Prostate gland (tissue), 2 donors: ENCODE measurements around the gene MUC20.
"Not testable (repeated sequence)": the region's sequence is repeated elsewhere in the genome, so short reads cannot be mapped to it uniquely, and the experiment has no call there.

Experiments used
- POLR2A ChIP-seq: fragments of 450-650 bp; IDR thresholded peaks from one replicate; pipeline ENCODE4 v1.6.1; 2016; ENCODE audit warnings: antibody characterized with exemption, mild to moderate bottlenecking
- POLR2AphosphoS5 ChIP-seq: sonication (generic); formaldehyde crosslinking; IDR thresholded peaks from one replicate; pipeline ENCODE4 v1.6.1; 2017; ENCODE audit warnings: antibody characterized with exemption
- TF ChIP-seq, protein P1 (sequence below), 4 experiments: fragments of 200-600 bp in 2 of 4; fragments of 450-650 bp in 2 of 4; sonication (generic) in 2 of 4; IDR thresholded peaks; 1 replicate in 3 of 4; 2 replicates in 1 of 4; pipeline ENCODE4 v1.5.1; 2016 to 2019; ENCODE audit warnings: antibody characterized with exemption in 4 of 4, mild to moderate bottlenecking in 2 of 4, moderate library complexity in 2 of 4

DNA sequence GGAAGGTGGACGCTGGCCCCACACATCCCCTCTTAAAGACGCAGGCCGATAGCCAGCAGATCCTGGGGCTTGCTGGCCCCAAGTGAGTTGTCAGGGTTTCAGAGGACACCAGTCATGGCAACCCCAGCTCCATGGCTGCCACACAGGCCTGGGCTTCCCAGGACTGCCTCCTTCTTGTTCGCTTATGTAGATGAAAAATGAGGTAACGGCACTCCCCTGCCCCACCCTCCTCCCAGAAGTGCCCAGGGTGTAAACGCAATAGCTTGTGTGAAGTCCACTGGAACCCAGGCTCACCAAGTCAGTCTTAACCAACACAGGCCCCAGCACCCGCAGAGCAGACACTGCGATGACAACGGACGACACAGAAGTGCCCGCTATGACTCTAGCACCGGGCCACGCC lies 3.6 kb downstream of the MUC20 start:
- not testable (repeated sequence) for TF ChIP-seq POLR2A, POLR2AphosphoS5
- TF ChIP-seq, protein P1, sequence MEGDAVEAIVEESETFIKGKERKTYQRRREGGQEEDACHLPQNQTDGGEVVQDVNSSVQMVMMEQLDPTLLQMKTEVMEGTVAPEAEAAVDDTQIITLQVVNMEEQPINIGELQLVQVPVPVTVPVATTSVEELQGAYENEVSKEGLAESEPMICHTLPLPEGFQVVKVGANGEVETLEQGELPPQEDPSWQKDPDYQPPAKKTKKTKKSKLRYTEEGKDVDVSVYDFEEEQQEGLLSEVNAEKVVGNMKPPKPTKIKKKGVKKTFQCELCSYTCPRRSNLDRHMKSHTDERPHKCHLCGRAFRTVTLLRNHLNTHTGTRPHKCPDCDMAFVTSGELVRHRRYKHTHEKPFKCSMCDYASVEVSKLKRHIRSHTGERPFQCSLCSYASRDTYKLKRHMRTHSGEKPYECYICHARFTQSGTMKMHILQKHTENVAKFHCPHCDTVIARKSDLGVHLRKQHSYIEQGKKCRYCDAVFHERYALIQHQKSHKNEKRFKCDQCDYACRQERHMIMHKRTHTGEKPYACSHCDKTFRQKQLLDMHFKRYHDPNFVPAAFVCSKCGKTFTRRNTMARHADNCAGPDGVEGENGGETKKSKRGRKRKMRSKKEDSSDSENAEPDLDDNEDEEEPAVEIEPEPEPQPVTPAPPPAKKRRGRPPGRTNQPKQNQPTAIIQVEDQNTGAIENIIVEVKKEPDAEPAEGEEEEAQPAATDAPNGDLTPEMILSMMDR (IDR thresholded peaks at IDR 0.05), result not testable (repeated sequence)
